ENCODE results near the gene PPP2R2D. TPM values are rescaled to one million over a fixed set of nuclear protein-coding genes. Genes with fewer than 3 reads are reported as not detected.

Gene PPP2R2D
- total RNA-seq, 1 experiment from 2014 or later = 35.1 TPM

DNA sequence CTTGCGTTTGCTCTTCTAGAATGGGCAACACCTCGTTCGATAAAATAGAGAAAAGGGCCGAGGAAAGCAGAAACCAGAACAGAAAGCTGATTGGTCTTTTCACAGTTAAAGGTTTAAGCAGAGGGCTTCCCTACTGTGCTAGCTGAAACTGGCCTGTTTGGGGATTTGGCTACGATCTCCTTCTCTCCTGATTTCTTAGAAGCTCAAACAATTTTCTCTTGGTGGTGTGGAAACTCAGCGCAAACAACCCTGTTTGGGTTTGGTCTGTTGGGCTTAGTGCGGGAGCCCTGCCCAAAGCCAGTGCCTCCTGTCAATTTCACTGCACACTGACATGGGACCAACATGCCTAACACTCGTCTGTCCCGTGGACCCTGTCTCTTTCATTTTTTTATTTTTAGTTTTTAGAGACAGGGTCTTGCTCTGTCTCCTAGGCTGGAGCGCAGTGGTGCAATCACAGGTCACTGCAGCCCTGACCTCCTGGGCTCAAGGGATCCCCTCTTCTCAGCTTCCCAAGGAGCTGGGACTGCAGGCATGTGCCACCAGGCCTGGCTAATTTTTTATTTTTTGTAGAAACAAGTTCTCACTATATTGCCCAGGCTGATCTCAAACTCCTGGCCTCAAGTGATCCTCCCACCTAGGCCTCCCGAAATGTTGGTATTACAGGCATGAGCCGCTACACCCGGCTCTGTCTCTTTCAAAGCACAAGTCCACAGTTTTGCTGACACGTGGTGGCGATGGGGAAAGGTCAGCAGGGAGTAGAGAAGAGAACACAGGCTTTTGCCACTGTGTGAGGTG, 97.4 kb downstream of the PPP2R2D start:
- H3K4me2 ChIP-seq (ENCODE audit: insufficient read depth, insufficient read length, low read length) = no peak overlapping the region
- peak overlapping the region; percentile 11 for H4K8ac ChIP-seq (replicated peaks; ENCODE audit: insufficient read length, low read depth, low read length)
- H2BK12ac ChIP-seq (ENCODE audit: insufficient read length, low read depth, low read length) = no peak overlapping the region
- H3K4me3 Mint-ChIP-seq = peak overlapping the region in 1 of 2 experiments; percentile 12; a peak in 1 of 5 replicates
- no peak overlapping the region for H2AFZ ChIP-seq (ENCODE audit: low read length)
- TF ChIP-seq, protein P1, sequence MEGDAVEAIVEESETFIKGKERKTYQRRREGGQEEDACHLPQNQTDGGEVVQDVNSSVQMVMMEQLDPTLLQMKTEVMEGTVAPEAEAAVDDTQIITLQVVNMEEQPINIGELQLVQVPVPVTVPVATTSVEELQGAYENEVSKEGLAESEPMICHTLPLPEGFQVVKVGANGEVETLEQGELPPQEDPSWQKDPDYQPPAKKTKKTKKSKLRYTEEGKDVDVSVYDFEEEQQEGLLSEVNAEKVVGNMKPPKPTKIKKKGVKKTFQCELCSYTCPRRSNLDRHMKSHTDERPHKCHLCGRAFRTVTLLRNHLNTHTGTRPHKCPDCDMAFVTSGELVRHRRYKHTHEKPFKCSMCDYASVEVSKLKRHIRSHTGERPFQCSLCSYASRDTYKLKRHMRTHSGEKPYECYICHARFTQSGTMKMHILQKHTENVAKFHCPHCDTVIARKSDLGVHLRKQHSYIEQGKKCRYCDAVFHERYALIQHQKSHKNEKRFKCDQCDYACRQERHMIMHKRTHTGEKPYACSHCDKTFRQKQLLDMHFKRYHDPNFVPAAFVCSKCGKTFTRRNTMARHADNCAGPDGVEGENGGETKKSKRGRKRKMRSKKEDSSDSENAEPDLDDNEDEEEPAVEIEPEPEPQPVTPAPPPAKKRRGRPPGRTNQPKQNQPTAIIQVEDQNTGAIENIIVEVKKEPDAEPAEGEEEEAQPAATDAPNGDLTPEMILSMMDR (conservative IDR thresholded peaks at IDR 0.05) = no peak
- no CpG with 5 or more reads among the region's 15 CpGs for WGBS (ENCODE audit: extremely low coverage, insufficient read length, low lambda C conversion rate)
- H3K27me3 Mint-ChIP-seq (ENCODE audit: low read depth) = peaks cover 5% of the 10 kb centered on the region
- H2AK5ac ChIP-seq (ENCODE audit: insufficient read length, low read length) = no peak overlapping the region
- H3K14ac ChIP-seq (ENCODE audit: insufficient read depth, low read length) = no peak overlapping the region
- peak overlapping the region; percentile 42 for H2BK120ac ChIP-seq (ENCODE audit: low read depth, low read length, poor library complexity, severe bottlenecking)
- no peak overlapping the region for H3K9ac ChIP-seq (ENCODE audit: extremely low read depth, insufficient read length, low read length)
- H3K18ac ChIP-seq (ENCODE audit: insufficient read length, low read depth, low read length) = no peak overlapping the region
- H4K20me1 ChIP-seq (ENCODE audit: control insufficient read depth, insufficient read depth, insufficient read length) = no peaks in the 10 kb centered on the region
- no peak overlapping the region for H2BK20ac ChIP-seq (ENCODE audit: low read depth, low read length, poor library complexity, severe bottlenecking)
- no peaks in the 10 kb centered on the region for H3K36me3 Mint-ChIP-seq (ENCODE audit: insufficient read depth in 1 of 3, low read depth in 3 of 3)
- H3K4me1 Mint-ChIP-seq = peaks cover 50 to 61% of the 10 kb centered on the region in 2 experiments
- no peak overlapping the region for H2BK15ac ChIP-seq (ENCODE audit: low read depth, low read length)
- peak overlapping the region; percentile 4 for H4K91ac ChIP-seq (ENCODE audit: insufficient read length, low read depth, low read length)
- no peak overlapping the region for H4K5ac ChIP-seq (ENCODE audit: insufficient read length, low read depth, low read length)
- no peak overlapping the region for H2BK5ac ChIP-seq (ENCODE audit: insufficient read length, low read length)
- H3K9me3 Mint-ChIP-seq = no peaks in the 10 kb centered on the region
- DNase-seq = no peak
- H3K56ac ChIP-seq (ENCODE audit: insufficient read length, low read depth, low read length) = no peak overlapping the region
- no peaks in the 10 kb centered on the region for H3K9me3 ChIP-seq (ENCODE audit: control insufficient read depth, low read depth, low read length)
- no peaks in the 10 kb centered on the region for H3K79me2 ChIP-seq (ENCODE audit: insufficient read depth, low read length)
- no peaks in the 10 kb centered on the region for H3K23me2 ChIP-seq (ENCODE audit: insufficient read length, low read depth, low read length, poor library complexity, severe bottlenecking)
- H3K4me1 ChIP-seq (ENCODE audit: insufficient read depth, low read length) = peaks cover 10% of the 10 kb centered on the region
- H3K23ac ChIP-seq (ENCODE audit: insufficient read length, low read depth, low read length) = no peak overlapping the region
- H3K4ac ChIP-seq (ENCODE audit: low read depth, low read length) = no peak overlapping the region
- no peak overlapping the region for H3T11ph ChIP-seq (ENCODE audit: low read length)
- H3K27me3 ChIP-seq (ENCODE audit: insufficient read depth, low read length) = no peaks in the 10 kb centered on the region
- peak overlapping the region; percentile 59 to 85 (median 75); a peak in 6 of 7 replicates for H3K27ac Mint-ChIP-seq
- no peak overlapping the region for H3K27ac ChIP-seq (ENCODE audit: insufficient read length, low read depth, low read length)
- no peaks in the 10 kb centered on the region for H3K79me1 ChIP-seq (ENCODE audit: insufficient read depth, low read depth, low read length, poor library complexity, severe bottlenecking)
